GM21529 (cell line): ENCODE data around the gene GHRHR.
A peak's percentile ranks its signal among the peaks of the same experiment; 100 is the strongest.

Experiments used
- ATAC-seq: cut with Tn5 transposase; IDR thresholded peaks from one replicate; pipeline ENCODE4 v1.9.1; 2021; ENCODE audit not compliant: unreplicated experiment

GHRHR gene

DNA sequence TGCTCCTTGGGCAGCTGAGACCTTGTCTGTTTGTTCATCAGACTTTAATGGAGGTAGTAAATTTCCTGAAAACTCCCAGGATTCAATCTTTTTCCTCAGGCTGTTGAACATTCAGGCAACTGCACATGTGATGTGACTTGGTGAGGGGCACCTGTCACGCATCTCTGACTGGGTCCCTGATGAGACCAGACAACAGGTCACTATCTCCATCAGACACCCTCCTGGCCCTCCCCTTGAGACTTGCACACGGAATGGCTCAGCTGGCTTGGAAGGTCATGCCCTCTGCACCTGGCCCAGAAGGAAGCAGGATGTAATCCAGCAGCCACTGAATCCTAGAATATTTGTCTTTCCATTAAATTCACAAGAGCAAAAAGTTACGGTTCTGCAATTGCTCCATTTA lies 36.2 kb upstream of the GHRHR start:
- no peak for ATAC-seq

DNA sequence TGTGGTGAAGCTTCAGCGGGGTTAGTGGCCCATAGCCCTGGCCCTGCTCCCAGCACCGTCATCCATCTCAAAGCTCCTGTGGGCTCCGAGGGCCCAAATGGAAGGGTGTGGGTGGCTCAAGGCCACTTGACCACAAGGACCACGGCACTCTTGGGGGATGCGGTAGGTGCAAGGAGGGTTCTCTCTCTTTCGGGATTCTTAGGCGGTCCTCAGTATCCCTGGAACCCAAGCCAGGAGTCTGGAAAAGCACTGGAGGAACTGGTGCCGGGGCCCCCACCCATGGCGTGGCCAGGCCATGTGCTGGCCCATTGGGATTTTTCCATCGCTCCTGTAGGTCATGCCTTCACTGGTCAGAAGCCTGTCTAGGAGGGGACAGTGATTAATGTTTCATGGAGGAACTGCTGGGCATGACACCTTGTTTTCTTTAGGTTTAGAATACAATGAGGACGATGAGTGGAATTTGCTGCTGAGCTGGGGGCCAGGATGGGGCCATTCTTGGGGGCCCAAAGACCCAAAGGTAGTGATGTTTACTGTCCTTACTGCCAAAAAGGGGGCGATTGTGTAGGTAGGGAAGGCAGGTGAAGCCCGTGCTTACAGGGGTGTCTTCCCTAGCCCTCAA lies 35.4 kb upstream of the GHRHR start:
- ATAC-seq, result no peak

DNA sequence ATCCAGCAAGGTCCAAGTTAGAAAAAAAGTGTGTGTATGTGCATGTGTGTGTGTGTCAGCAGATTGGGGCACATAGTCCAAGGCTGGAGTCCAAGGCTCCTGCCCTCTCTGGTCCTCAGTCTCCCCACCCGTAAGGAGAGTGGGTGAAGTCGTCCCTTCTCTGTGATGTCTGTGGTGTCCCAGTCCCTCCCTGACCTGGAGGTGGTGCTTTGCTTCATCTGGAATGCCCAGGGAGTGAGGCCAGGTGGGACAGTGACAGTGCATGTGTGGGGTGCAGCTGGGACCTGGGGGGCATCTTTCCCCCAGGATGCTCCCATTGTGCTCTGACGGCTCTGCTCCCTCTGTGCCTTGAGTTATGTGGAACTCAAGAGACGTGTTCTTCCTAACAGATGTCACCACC lies 34.1 kb upstream of the GHRHR start:
- no peak for ATAC-seq

- no peak for ATAC-seq
These were observed 33.1 kb upstream of the GHRHR start for GRCh38 chr7:30930621-30931020.

DNA sequence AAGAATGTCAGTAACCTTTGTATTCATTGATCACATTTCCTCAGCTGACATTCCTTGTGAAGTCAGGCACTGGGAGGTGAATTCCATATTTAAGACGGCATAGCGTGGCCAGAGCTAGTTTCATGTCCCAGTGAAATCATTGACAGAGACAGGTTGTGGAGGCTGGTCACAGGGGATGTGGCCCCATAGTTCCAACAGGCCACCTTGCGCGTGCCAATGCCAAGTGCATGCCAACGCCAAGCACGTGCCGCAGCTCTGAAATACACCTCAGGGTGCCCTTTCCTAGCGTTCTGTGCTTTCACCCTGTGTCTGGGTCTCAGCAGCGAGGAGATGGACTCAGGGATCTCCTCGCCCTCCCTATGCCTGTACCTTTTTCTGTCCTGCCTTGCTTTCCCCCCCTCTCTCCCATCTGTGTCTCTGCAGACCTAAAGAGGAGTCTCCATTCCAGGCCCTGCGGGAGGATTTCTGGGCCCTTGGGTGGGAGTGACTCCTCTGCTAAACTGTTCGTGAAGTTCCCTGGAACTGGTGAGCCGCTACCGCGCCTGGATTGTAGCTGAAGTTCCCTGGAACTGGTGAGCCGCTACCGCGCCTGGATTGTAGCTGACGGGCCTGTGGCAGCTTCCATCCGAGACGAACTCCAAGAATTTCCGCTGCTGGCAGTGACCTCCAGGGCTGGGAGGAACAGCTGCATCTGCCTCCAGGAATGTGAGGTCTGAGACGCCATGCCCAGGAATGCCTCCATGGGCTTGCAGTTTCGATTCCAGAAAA lies 32.4 kb upstream of the GHRHR start:
- ATAC-seq, result no peak

- ATAC-seq, result no peak
These were observed 31.7 kb upstream of the GHRHR start for GRCh38 chr7:30931929-30932540.

GRCh38 chr7:30932562-30932961 lies 31.2 kb upstream of the GHRHR start:
- no peak for ATAC-seq

DNA sequence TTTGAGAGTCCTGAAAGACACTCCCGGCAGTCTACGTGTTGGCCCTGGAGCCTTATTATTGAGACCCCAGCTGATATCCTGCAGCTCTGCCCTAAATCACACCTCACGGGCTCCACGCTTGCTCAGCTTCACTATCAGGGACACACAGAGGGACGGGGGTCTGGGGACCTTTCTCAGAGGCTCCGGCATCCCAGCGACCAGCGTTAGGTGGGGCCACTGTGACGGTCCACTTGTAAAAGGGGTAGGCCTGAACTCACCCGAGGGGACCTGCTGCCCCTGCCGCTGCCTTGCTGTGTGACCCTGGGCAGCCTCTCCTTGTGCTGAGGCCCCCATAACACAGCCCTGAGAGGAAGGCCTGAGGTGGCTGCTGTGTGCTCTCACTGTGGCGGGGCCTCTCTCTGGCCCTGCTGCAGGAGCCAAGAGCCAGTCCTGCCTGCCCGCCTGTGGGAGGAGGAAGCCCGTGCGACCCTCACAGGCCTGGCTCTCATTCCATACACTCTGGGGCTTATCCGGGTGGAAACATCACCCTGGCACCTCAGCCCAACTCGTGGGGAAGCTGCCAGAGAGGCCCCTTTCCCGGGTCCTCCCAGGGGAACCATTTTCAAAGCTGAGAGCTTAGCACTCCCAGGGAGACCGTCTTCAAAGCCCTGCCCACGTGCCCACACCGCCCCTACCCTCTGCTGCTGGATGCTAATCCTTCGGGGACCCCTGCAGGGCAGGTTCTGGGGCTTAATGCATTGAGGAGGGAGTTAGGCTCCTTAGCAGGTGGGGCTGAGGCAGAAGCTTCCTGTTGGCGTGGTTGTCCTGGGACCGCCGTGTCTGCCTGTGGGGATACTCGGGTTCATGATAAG lies 30.4 kb upstream of the GHRHR start:
- ATAC-seq, result no peak

DNA sequence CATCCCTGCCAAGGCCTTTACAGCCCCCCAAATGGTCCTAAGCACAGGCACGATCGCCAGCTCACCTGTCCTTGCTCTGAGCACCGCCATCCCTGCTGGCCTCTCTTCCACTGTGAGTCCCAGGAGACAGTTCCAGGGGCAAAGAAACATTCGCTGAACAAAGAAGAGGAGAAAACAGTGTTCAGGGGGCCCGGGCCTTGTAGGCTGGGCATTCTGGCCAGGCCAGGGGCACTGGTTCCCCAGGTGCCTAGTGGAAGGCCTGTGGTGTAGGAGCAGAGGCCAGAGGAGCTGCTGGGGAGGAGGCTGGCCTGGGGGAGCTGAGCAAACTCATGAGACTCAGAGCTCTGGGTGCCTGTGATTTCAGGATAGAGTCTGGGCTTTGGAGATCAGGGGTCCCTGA lies 29.5 kb upstream of the GHRHR start:
- no peak for ATAC-seq

- ATAC-seq, result no peak
These were observed 28.8 kb upstream of the GHRHR start for GRCh38 chr7:30934732-30935568.

- ATAC-seq, result no peak
These were observed 28.2 kb upstream of the GHRHR start for GRCh38 chr7:30935569-30935877.

DNA sequence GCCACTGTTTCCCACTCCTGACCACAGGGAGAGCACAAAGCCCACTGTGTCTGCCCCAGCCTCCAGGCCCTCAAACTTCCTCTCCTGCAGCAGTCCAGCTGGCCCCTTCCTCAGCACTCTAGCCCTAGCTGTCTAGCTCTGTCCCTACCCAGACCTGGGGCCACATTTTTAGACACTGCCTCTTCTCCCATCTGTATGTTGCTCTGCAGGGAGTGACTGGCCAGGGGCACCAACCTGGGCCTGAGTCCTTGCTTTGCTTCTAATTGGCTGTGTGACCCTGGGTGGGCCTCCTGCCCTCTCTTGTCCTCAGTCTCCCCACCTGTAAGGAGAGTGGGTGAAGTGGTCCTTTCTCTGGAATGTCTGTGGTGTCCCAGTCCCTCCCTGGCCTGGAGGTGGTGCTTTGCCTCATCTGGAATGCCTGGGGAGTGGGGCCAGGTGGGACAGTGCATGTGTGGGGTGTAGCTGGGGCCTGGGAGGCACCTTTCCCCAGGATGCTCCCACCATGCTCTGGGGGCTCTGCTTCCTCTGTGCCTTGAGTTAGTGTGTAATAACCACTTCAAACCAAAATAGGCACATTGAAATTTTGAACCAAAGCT lies 27.0 kb upstream of the GHRHR start:
- ATAC-seq, result no peak

- ATAC-seq, result no peak
These were observed 26.3 kb upstream of the GHRHR start for GRCh38 chr7:30937416-30937815.

- ATAC-seq, result peak; percentile 92
These were observed 25.1 kb upstream of the GHRHR start for GRCh38 chr7:30938435-30939316.

DNA sequence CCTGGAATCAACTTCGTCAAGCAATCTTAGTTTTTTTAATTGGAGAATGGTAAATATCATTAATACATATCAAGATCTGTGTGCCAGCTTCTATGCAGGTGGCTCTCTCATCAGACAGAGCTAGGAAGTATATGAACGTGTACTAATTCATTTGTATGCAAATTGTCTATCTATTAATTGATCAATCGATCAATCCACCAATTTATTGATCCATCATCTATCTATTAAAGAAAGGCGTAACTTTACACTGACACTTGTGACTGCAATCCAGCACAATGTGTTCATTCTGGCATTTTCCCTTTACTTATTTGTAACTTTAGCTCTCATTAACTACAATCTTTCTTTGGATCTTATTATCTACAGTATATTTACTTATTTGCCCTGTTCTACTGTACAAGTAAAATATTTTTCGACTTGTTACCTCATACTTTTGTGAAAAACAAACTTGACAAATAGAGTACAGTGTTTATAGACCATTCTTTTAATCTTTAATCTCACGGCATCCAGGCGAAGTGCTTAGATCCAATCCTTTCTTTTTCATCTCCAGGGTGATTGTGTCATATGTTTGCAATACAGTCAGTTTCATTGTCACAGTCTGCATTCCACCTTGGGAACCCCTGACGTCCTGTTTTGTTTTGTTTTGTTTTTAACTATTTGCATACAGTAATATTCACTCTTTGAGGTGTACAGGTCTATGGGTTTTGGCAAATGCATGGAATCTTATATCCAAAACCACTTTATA lies 22.0 kb upstream of the GHRHR start:
- ATAC-seq, result no peak

DNA sequence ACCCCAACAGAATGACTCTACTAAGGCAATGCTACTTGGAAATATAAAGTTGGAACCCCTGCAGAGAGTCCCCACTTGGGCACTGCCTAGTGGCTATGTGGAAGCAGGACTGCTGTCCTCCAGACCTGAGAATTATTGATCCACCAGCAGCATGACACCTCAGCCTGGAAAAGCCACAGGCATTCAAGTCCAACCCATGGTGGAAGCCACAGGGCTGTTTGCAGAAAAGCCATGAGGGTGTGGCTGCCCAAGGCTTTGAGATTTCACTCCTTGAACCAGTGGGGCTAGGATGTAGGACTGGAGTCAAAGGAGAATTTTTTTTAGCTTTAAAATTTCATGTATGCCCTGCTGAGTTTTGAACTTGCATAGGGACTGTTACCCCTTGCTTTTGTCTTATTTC lies 13.6 kb upstream of the GHRHR start:
- ATAC-seq, result no peak

- ATAC-seq, result no peak
These were observed 8.8 kb upstream of the GHRHR start for GRCh38 chr7:30954914-30955313.

DNA sequence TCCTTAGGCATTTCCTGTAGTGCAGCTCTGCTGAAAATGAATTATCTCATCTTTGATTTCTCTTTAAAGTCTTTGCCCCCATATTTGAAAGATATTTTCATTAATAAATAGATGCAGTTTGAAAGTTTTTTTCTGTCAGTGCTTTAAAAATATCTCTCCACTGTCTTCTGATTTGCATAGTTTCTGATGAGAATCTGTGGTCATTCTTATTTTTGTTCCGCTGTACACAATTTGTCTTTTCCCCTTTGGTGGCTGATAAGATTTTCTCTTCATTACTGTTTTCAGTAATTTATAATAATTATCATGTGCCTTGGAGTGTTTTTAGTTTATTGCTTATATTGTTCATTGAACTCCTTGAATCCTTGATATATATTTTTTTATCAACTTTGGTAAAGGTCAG lies 7.0 kb upstream of the GHRHR start:
- ATAC-seq, result no peak

GRCh38 chr7:30965372-30965771 lies 1.6 kb downstream of the GHRHR start:
- no peak for ATAC-seq
